ENCODE measurements around the gene FASTK.

FASTK gene

GRCh38 chr7:151080067-151080521 lies 515 bp downstream of the FASTK start:
- no peak for DNase-seq

- no peak for DNase-seq
These were observed 1.3 kb downstream of the FASTK start for GRCh38 chr7:151079199-151079910.

- no peak for DNase-seq
These were observed 2.2 kb downstream of the FASTK start for GRCh38 chr7:151078233-151079040.

GRCh38 chr7:151077705-151078232 lies 2.8 kb downstream of the FASTK start:
- DNase-seq: no peak

- no peak for DNase-seq
These were observed 3.5 kb downstream of the FASTK start for GRCh38 chr7:151076863-151077704.

- no peak for DNase-seq
These were observed 4.6 kb downstream of the FASTK start for GRCh38 chr7:151075978-151076426.

- DNase-seq: no peak
These were observed 5.0 kb downstream of the FASTK start for GRCh38 chr7:151075662-151075971.

GRCh38 chr7:151074817-151075661 lies 5.6 kb downstream of the FASTK start:
- DNase-seq: no peak

GRCh38 chr7:151073990-151074389 lies 6.6 kb downstream of the FASTK start:
- no peak for DNase-seq

GRCh38 chr7:151071032-151071866 lies 9.4 kb downstream of the FASTK start:
- DNase-seq: no peak

GRCh38 chr7:151070574-151070960 lies 10.0 kb downstream of the FASTK start:
- no peak for DNase-seq

GRCh38 chr7:151069841-151070573 lies 10.6 kb downstream of the FASTK start:
- DNase-seq: no peak

GRCh38 chr7:151068069-151068773 lies 12.4 kb downstream of the FASTK start:
- DNase-seq: no peak

- DNase-seq: no peak
These were observed 14.2 kb downstream of the FASTK start for GRCh38 chr7:151066273-151066974.

- no peak for DNase-seq
These were observed 15.1 kb downstream of the FASTK start for GRCh38 chr7:151065516-151065915.

GRCh38 chr7:151064993-151065392 lies 15.6 kb downstream of the FASTK start:
- no peak for DNase-seq

GRCh38 chr7:151064454-151064853 lies 16.2 kb downstream of the FASTK start:
- DNase-seq: no peak

- no peak for DNase-seq
These were observed 17.4 kb downstream of the FASTK start for GRCh38 chr7:151063212-151063561.

All from GF-D8 (cell line).